Measurements from ENCODE around the gene CYB5R2.
"Not testable (repeated sequence)": the region's sequence is repeated elsewhere in the genome, so short reads cannot be mapped to it uniquely, and the experiment has no call there.

CYB5R2 gene

GRCh38 chr11:7668464-7668863, 4.8 kb downstream of the CYB5R2 start:
- DNase-seq: no peak

- DNase-seq: no peak
These were observed 5.8 kb downstream of the CYB5R2 start for GRCh38 chr11:7667460-7667859.

- DNase-seq: no peak
These were observed 6.9 kb downstream of the CYB5R2 start for GRCh38 chr11:7666292-7666866.

GRCh38 chr11:7665473-7666291, 7.6 kb downstream of the CYB5R2 start:
- DNase-seq: peak; percentile 65 to 74

- no peak for DNase-seq
These were observed 8.4 kb downstream of the CYB5R2 start for GRCh38 chr11:7664867-7665266.

GRCh38 chr11:7663531-7663930, 9.8 kb downstream of the CYB5R2 start:
- not testable (repeated sequence) for DNase-seq

GRCh38 chr11:7657306-7658025, 15.8 kb downstream of the CYB5R2 start:
- peak in 1 of 2 donors; percentile 32 for DNase-seq

GRCh38 chr11:7656704-7657103, 16.6 kb downstream of the CYB5R2 start:
- no peak for DNase-seq

GRCh38 chr11:7655253-7656217, 17.8 kb downstream of the CYB5R2 start:
- DNase-seq: no peak

- no peak for DNase-seq
These were observed 19.1 kb downstream of the CYB5R2 start for GRCh38 chr11:7654195-7654705.

GRCh38 chr11:7651700-7652099, 21.6 kb downstream of the CYB5R2 start:
- DNase-seq: no peak

- no peak for DNase-seq
These were observed 22.2 kb downstream of the CYB5R2 start for GRCh38 chr11:7651140-7651551.

GRCh38 chr11:7648264-7648663, 25.0 kb downstream of the CYB5R2 start:
- DNase-seq: no peak

GRCh38 chr11:7646866-7647265, 26.4 kb downstream of the CYB5R2 start:
- DNase-seq: no peak

GRCh38 chr11:7645206-7645605, 28.1 kb downstream of the CYB5R2 start:
- DNase-seq: no peak

GRCh38 chr11:7643314-7643713, 30.0 kb downstream of the CYB5R2 start:
- DNase-seq: no peak

- no peak for DNase-seq
These were observed 30.6 kb downstream of the CYB5R2 start for GRCh38 chr11:7642747-7643146.

GRCh38 chr11:7640816-7641215, 32.5 kb downstream of the CYB5R2 start:
- DNase-seq: no peak

- no peak for DNase-seq
These were observed 33.7 kb downstream of the CYB5R2 start for GRCh38 chr11:7639643-7640025.

GRCh38 chr11:7638710-7639642, 34.3 kb downstream of the CYB5R2 start:
- no peak for DNase-seq

GRCh38 chr11:7637447-7638157, 35.7 kb downstream of the CYB5R2 start:
- no peak for DNase-seq

All from CD4-positive, alpha-beta T cell treated with Interleukin-4 for 1 hour (primary cell).